IPS DF 6.9 (cell line): ENCODE data around the gene NCAPH2.

Experiments
- DNase-seq: peaks from one replicate; pipeline ENCODE4 v3.0.0-alpha.2; 2013; ENCODE audit warnings: low read depth, low spot score
- H3K27ac ChIP-seq: one replicate; pipeline ENCODE4 v1.5.1; 2013; ENCODE audit warnings: low read length, control low read depth
- H3K27me3 ChIP-seq: 2 replicates; pipeline ENCODE4 v1.6.1; 2013; ENCODE audit warnings: mild to moderate bottlenecking, low read length; ENCODE audit not compliant: control insufficient read depth, insufficient read depth
- H3K36me3 ChIP-seq: 2 replicates; pipeline ENCODE4 v1.6.1; 2013; ENCODE audit warnings: low read length; ENCODE audit not compliant: control insufficient read depth, insufficient read depth
- H3K4me1 ChIP-seq: 2 replicates; pipeline ENCODE4 v1.6.1; 2013; ENCODE audit warnings: low read length; ENCODE audit not compliant: control insufficient read depth, insufficient read depth
- H3K4me3 ChIP-seq: 2 replicates; pipeline ENCODE4 v1.5.1; 2013; ENCODE audit warnings: mild to moderate bottlenecking, low read length
- H3K9me3 ChIP-seq: 2 replicates; pipeline ENCODE4 v1.6.1; 2013; ENCODE audit warnings: low read length, inconsistent platforms; ENCODE audit not compliant: control insufficient read depth, insufficient read depth
- WGBS: extraction: QIAGEN DNeasy Blood & Tissue Kit; methylation state at CpG from one replicate; pipeline ENCODE4 v1.1.7; 2013; ENCODE audit warnings: mixed read lengths, missing lambda C conversion rate; ENCODE audit not compliant: insufficient read length, insufficient coverage; 5-methylcytosine and 5-hydroxymethylcytosine counted together

NCAPH2 gene

GRCh38 chr22:50525858-50526107 lies 17.8 kb downstream of the NCAPH2 start:
- Histone ChIP-seq H3K27me3 (peaks cover 23% of the 10 kb centered on the region), H3K4me3 (peak overlapping the region; percentile 58), H3K4me1 (peaks cover 11% of the 10 kb centered on the region), H3K36me3 (peaks cover 22% of the 10 kb centered on the region), H3K27ac (no peak overlapping the region), H3K9me3 (no peaks in the 10 kb centered on the region)
- no peak for DNase-seq
- WGBS = no CpG with 5 or more reads among the region's 33 CpGs

- Histone ChIP-seq H3K27ac (no peak overlapping the region), H3K9me3 (no peaks in the 10 kb centered on the region), H3K27me3 (peaks cover 27% of the 10 kb centered on the region), H3K4me1 (peaks cover 11% of the 10 kb centered on the region), H3K36me3 (peaks cover 19% of the 10 kb centered on the region), H3K4me3 (peak overlapping the region; percentile 58)
- no peak for DNase-seq
- no CpG with 5 or more reads among the region's 77 CpGs for WGBS
Measured at GRCh38 chr22:50526108-50526833, 18.2 kb downstream of the NCAPH2 start.

GRCh38 chr22:50526834-50527801 lies 19.1 kb downstream of the NCAPH2 start:
- Histone ChIP-seq H3K36me3 (peaks cover 14% of the 10 kb centered on the region), H3K4me1 (peaks cover 13% of the 10 kb centered on the region), H3K4me3 (peak overlapping the region; percentile 58; the same call in 1 of the 2 replicates), H3K27me3 (peaks cover 35% of the 10 kb centered on the region), H3K9me3 (no peaks in the 10 kb centered on the region), H3K27ac (no peak overlapping the region)
- WGBS = no CpG with 5 or more reads among the region's 29 CpGs
- no peak for DNase-seq

GRCh38 chr22:50527921-50528681 lies 20.1 kb downstream of the NCAPH2 start:
- peaks cover 4% of the 10 kb centered on the region for H3K36me3 ChIP-seq
- peaks cover 13% of the 10 kb centered on the region for H3K4me1 ChIP-seq
- no peak overlapping the region for H3K27ac ChIP-seq
- H3K27me3 ChIP-seq = peaks cover 41% of the 10 kb centered on the region
- H3K9me3 ChIP-seq = no peaks in the 10 kb centered on the region
- no CpG with 5 or more reads among the region's 18 CpGs for WGBS
- H3K4me3 ChIP-seq = no peak overlapping the region
- DNase-seq = no peak

- Histone ChIP-seq H3K4me3 (no peak overlapping the region), H3K27ac (no peak overlapping the region), H3K4me1 (peaks cover 13% of the 10 kb centered on the region)
Measured at GRCh38 chr22:50528682-50529415, 20.8 kb downstream of the NCAPH2 start.

GRCh38 chr22:50529416-50529896 lies 21.4 kb downstream of the NCAPH2 start:
- peak overlapping the region; percentile 56; the same call in 1 of the 2 replicates for H3K4me3 ChIP-seq
- no peak for DNase-seq
- no peaks in the 10 kb centered on the region; the same call in 1 of the 2 replicates for H3K36me3 ChIP-seq
- H3K9me3 ChIP-seq = no peaks in the 10 kb centered on the region
- H3K27ac ChIP-seq = no peak overlapping the region
- WGBS = no CpG with 5 or more reads among the region's 50 CpGs
- peaks cover 42% of the 10 kb centered on the region for H3K27me3 ChIP-seq
- H3K4me1 ChIP-seq = peaks cover 12% of the 10 kb centered on the region

More at GRCh38 chr22:50528682-50529415, 20.8 kb downstream of the NCAPH2 start:
- no peak for DNase-seq
- H3K36me3 ChIP-seq = no peaks in the 10 kb centered on the region; the same call in 1 of the 2 replicates
- WGBS = no CpG with 5 or more reads among the region's 15 CpGs
- no peaks in the 10 kb centered on the region for H3K9me3 ChIP-seq
- H3K27me3 ChIP-seq = peaks cover 42% of the 10 kb centered on the region

GRCh38 chr22:50529897-50530579 lies 22.0 kb downstream of the NCAPH2 start, which contains the start of gene TYMP:
TYMP (minus strand) TSS chr22:50530012; CDS start chr22:50529709, 303 bp downstream.
- Histone ChIP-seq H3K4me3 (peak within 1 kb of the TSS; percentile 56; the same call in 1 of the 2 replicates), H3K27ac (no peak within 1 kb of the TSS), H3K9me3 (no peaks in the 10 kb centered on the region), H3K27me3 (peaks cover 42% of the 10 kb centered on the region), H3K4me1 (peaks cover 11% of the 10 kb centered on the region), H3K36me3 (no peaks in the 10 kb centered on the region; the same call in 1 of the 2 replicates)
- WGBS = no CpG with 5 or more reads among the region's 92 CpGs
- DNase-seq = no peak

- WGBS = no CpG with 5 or more reads among the region's 21 CpGs
- H3K9me3 ChIP-seq = no peaks in the 10 kb centered on the region
- H3K27me3 ChIP-seq = peaks cover 42% of the 10 kb centered on the region
- no peak for DNase-seq
- peak overlapping the region; percentile 56; the same call in 1 of the 2 replicates for H3K4me3 ChIP-seq
- H3K36me3 ChIP-seq = no peaks in the 10 kb centered on the region; the same call in 1 of the 2 replicates
- H3K4me1 ChIP-seq = peaks cover 11% of the 10 kb centered on the region
- H3K27ac ChIP-seq = no peak overlapping the region
Measured at GRCh38 chr22:50530580-50530876, 22.5 kb downstream of the NCAPH2 start.

GRCh38 chr22:50530877-50531545 lies 23.0 kb downstream of the NCAPH2 start:
- H3K4me1 ChIP-seq = peaks cover 11% of the 10 kb centered on the region
- peaks cover 42% of the 10 kb centered on the region for H3K27me3 ChIP-seq

More at GRCh38 chr22:50530877-50531545, 23.0 kb downstream of the NCAPH2 start:
- Histone ChIP-seq H3K4me3 (peak overlapping the region; percentile 56; the same call in 1 of the 2 replicates), H3K9me3 (no peaks in the 10 kb centered on the region), H3K27ac (no peak overlapping the region), H3K36me3 (no peaks in the 10 kb centered on the region; the same call in 1 of the 2 replicates)
- DNase-seq = no peak
- no CpG with 5 or more reads among the region's 53 CpGs for WGBS
